ENCODE measurements around the gene FOSL1. TPM values are rescaled to one million over a fixed set of nuclear protein-coding genes. Genes with fewer than 3 reads are reported as not detected.

FOSL1 gene
- total RNA-seq, 1 donor from 2014 or later: 37.9 TPM

DNA sequence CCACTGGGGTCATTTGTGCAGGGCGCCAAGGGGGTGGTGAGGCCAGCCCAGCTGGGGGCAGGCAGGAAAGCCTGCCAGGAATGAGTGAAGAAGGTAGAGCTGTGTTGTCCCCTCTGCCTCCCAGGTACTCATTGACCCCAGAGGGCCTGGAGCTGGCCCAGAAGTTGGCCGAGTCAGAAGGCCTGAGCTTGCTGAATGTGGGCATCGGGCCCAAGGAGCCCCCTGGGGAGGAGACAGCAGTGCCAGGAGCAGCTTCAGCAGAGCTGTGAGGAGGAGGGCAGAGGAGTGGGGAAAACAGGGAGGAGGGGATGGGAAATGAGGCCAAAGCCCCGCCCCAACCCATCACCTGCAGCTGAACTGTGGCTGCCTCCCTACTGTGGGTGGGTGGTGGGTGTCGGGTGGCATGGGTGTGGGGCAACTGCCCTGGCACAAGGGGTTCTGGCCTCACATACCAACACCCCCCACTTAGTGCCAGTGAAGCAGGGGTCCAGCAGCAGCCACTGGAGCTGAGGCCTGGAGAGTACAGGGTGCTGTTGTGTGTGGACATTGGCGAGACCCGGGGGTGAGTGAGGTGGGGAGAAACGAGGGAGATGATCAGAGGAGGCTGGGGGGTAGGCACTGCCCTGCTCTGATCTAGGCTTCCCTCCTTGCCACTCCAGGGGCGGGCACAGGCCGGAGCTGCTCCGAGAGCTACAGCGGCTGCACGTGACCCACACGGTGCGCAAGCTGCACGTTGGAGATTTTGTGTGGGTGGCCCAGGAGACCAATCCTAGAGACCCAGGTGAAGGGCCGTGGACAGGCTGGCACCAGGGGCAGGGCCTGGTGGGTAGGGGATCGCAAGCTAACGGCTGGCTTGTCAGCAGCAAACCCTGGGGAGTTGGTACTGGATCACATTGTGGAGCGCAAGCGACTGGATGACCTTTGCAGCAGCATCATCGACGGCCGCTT, 37.0 kb downstream of the FOSL1 start:
- no peak overlapping the region for H3K4me3 ChIP-seq (ENCODE audit: insufficient read depth, low read depth, low read length)
- Mint-ChIP-seq H3K27ac (ENCODE audit: unreplicated experiment) (peak overlapping the region; percentile 47), H3K4me1 (ENCODE audit: low read depth, unreplicated experiment) (peaks cover 16% of the 10 kb centered on the region), H3K27me3 (ENCODE audit: low read depth, unreplicated experiment) (no peaks in the 10 kb centered on the region), H3K36me3 (ENCODE audit: low read depth, unreplicated experiment) (peaks cover 13% of the 10 kb centered on the region), H3K4me3 (ENCODE audit: unreplicated experiment) (peak overlapping the region; percentile 95), H3K9me3 (ENCODE audit: unreplicated experiment) (no peaks in the 10 kb centered on the region)
- H4K20me1 ChIP-seq (ENCODE audit: insufficient read depth, low read length): peaks cover 64% of the 10 kb centered on the region
- H3K9ac ChIP-seq (ENCODE audit: low read length): peak overlapping the region; percentile 89
- H3K27ac ChIP-seq (ENCODE audit: low read depth, low read length): no peak overlapping the region
- H3K4me2 ChIP-seq (ENCODE audit: low read length): peak overlapping the region; percentile 96
- H3K9me3 ChIP-seq (ENCODE audit: insufficient read depth, low read depth, low read length): no peaks in the 10 kb centered on the region
- no peak for FAIRE-seq
- no peaks in the 10 kb centered on the region for H3K27me3 ChIP-seq (ENCODE audit: insufficient read depth, low read length)
- TF ChIP-seq, protein P1, sequence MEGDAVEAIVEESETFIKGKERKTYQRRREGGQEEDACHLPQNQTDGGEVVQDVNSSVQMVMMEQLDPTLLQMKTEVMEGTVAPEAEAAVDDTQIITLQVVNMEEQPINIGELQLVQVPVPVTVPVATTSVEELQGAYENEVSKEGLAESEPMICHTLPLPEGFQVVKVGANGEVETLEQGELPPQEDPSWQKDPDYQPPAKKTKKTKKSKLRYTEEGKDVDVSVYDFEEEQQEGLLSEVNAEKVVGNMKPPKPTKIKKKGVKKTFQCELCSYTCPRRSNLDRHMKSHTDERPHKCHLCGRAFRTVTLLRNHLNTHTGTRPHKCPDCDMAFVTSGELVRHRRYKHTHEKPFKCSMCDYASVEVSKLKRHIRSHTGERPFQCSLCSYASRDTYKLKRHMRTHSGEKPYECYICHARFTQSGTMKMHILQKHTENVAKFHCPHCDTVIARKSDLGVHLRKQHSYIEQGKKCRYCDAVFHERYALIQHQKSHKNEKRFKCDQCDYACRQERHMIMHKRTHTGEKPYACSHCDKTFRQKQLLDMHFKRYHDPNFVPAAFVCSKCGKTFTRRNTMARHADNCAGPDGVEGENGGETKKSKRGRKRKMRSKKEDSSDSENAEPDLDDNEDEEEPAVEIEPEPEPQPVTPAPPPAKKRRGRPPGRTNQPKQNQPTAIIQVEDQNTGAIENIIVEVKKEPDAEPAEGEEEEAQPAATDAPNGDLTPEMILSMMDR (IDR thresholded peaks at IDR 0.05; ENCODE audit: insufficient read depth, low read depth, low read length): no peak
- TF ChIP-seq EZH2 (IDR thresholded peaks at IDR 0.05; ENCODE audit: insufficient read depth, low read length): no peak
- no peak overlapping the region for H2AFZ ChIP-seq (ENCODE audit: low read depth, low read length)
- H3K79me2 ChIP-seq (ENCODE audit: insufficient read depth, low read length): peaks cover 42% of the 10 kb centered on the region
- peaks cover 39% of the 10 kb centered on the region for H3K4me1 ChIP-seq (ENCODE audit: insufficient read depth, low read length)
- no peak for DNase-seq (ENCODE audit: low read depth)
- H3K36me3 ChIP-seq (ENCODE audit: insufficient read depth, low read length): peaks cover 26% of the 10 kb centered on the region

DNA sequence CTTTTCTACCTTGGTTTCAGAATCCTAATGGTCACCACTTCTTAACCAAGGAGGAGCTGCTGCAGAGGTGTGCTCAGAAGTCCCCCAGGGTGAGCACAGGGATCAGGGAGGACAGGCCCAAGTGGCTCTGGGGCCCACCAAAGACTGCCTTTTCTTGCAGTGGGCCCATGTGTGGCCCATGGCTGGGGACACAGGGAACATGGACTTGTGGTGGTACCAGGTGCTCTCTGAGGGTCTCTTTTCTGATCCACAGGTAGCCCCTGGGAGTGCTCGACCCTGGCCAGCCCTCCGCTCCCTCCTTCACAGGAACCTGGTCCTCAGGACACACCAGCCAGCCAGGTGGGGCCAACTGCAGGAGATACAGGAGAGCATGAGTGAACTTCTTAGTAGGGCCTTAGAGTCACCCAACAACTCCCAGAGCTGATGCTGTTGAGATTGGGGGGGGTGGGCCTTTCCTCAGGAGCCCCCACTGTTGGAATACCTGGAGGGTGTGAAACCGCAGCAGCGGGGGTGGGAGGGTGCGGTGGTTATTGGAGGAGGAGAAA, 37.9 kb downstream of the FOSL1 start:
- DNase-seq (ENCODE audit: low read depth): no peak
- H3K27ac ChIP-seq (ENCODE audit: low read depth, low read length): no peak overlapping the region
- H2AFZ ChIP-seq (ENCODE audit: low read depth, low read length): no peak overlapping the region
- H3K4me1 ChIP-seq (ENCODE audit: insufficient read depth, low read length): peaks cover 37% of the 10 kb centered on the region
- peaks cover 58% of the 10 kb centered on the region for H4K20me1 ChIP-seq (ENCODE audit: insufficient read depth, low read length)
- FAIRE-seq: no peak
- H3K9ac ChIP-seq (ENCODE audit: low read length): peak overlapping the region; percentile 89
- Mint-ChIP-seq H3K4me1 (ENCODE audit: low read depth, unreplicated experiment) (peaks cover 12% of the 10 kb centered on the region), H3K27me3 (ENCODE audit: low read depth, unreplicated experiment) (no peaks in the 10 kb centered on the region), H3K9me3 (ENCODE audit: unreplicated experiment) (no peaks in the 10 kb centered on the region), H3K27ac (ENCODE audit: unreplicated experiment) (no peak overlapping the region), H3K4me3 (ENCODE audit: unreplicated experiment) (peak overlapping the region; percentile 95), H3K36me3 (ENCODE audit: low read depth, unreplicated experiment) (peaks cover 8% of the 10 kb centered on the region)
- H3K4me3 ChIP-seq (ENCODE audit: insufficient read depth, low read depth, low read length): peak overlapping the region; percentile 98
- H3K36me3 ChIP-seq (ENCODE audit: insufficient read depth, low read length): peaks cover 26% of the 10 kb centered on the region
- TF ChIP-seq, protein P1 (IDR thresholded peaks at IDR 0.05; ENCODE audit: insufficient read depth, low read depth, low read length): no peak
- no peak for TF ChIP-seq EZH2 (IDR thresholded peaks at IDR 0.05; ENCODE audit: insufficient read depth, low read length)
- no peaks in the 10 kb centered on the region for H3K9me3 ChIP-seq (ENCODE audit: insufficient read depth, low read depth, low read length)
- peaks cover 49% of the 10 kb centered on the region for H3K79me2 ChIP-seq (ENCODE audit: insufficient read depth, low read length)
- H3K27me3 ChIP-seq (ENCODE audit: insufficient read depth, low read length): no peaks in the 10 kb centered on the region
- H3K4me2 ChIP-seq (ENCODE audit: low read length): peak overlapping the region; percentile 96
